ENCODE measurements around the gene CSPG5. TPM values are rescaled to one million over a fixed set of nuclear protein-coding genes. Genes with fewer than 3 reads are reported as not detected.

Gene CSPG5
- total RNA-seq, 4 donors from 2014 or later: 0.82 to 2.9 TPM; not detected in 2

DNA sequence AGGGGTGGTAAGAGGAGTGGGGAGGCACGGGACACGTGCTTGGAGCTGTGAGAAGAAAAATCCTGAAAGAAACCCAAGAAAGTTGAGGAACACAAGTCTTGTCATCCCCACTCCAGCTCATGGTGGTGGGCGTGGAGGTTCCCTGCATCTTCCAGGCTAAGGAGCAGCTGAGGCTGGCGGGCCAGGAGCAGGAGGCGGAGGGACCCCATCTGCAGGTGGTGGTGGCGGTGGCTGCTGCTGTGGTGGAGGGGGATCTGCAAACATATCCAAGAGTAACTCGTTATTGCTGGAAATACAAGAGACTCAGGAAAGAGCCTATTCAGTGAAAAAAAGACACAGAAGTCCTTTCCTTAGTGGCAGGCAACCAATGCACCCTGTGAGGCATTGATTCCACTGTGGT lies 9.4 kb upstream of the CSPG5 start:
- no peak for DNase-seq
- Histone ChIP-seq H3K27ac (no peak overlapping the region), H3K4me3 (no peak overlapping the region), H3K9me3 (no peaks in the 10 kb centered on the region), H3K27me3 (no peaks in the 10 kb centered on the region), H3K36me3 (no peaks in the 10 kb centered on the region), H3K4me1 (no peaks in the 10 kb centered on the region)
- intact Hi-C loops (cut with DNase I; ENCODE audit: low total_unique reads): no loop called here
- no peak for TF ChIP-seq POLR2A (IDR thresholded peaks at IDR 0.05)
- TF ChIP-seq, protein P1, sequence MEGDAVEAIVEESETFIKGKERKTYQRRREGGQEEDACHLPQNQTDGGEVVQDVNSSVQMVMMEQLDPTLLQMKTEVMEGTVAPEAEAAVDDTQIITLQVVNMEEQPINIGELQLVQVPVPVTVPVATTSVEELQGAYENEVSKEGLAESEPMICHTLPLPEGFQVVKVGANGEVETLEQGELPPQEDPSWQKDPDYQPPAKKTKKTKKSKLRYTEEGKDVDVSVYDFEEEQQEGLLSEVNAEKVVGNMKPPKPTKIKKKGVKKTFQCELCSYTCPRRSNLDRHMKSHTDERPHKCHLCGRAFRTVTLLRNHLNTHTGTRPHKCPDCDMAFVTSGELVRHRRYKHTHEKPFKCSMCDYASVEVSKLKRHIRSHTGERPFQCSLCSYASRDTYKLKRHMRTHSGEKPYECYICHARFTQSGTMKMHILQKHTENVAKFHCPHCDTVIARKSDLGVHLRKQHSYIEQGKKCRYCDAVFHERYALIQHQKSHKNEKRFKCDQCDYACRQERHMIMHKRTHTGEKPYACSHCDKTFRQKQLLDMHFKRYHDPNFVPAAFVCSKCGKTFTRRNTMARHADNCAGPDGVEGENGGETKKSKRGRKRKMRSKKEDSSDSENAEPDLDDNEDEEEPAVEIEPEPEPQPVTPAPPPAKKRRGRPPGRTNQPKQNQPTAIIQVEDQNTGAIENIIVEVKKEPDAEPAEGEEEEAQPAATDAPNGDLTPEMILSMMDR (IDR thresholded peaks at IDR 0.05): no peak

DNA sequence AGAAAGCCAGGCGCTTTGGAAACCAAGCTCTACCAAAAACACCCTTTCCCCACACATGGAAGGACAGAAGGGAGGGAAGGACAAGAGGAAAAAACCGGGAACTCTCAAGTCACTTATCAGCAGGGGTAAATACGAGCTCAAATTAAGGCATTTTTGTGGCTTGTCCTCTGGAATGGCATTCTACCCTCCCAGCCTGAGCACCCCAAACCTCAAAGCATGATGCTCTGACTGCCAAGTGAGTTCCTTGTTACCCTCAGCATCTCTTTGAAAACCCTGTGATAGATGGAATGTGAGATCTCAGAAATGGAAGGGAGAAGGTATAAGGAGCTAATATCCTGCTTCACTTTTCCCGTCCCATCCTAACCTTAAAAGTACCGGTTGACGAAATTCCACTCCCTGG lies 8.1 kb upstream of the CSPG5 start:
- Histone ChIP-seq H3K9me3 (no peaks in the 10 kb centered on the region), H3K4me1 (no peaks in the 10 kb centered on the region), H3K27ac (no peak overlapping the region), H3K27me3 (no peaks in the 10 kb centered on the region), H3K36me3 (no peaks in the 10 kb centered on the region), H3K4me3 (no peak overlapping the region)
- TF ChIP-seq, protein P1 (IDR thresholded peaks at IDR 0.05): no peak
- no peak for TF ChIP-seq POLR2A (IDR thresholded peaks at IDR 0.05)
- no peak for DNase-seq
- intact Hi-C loops (cut with DNase I; ENCODE audit: low total_unique reads): no loop called here

DNA sequence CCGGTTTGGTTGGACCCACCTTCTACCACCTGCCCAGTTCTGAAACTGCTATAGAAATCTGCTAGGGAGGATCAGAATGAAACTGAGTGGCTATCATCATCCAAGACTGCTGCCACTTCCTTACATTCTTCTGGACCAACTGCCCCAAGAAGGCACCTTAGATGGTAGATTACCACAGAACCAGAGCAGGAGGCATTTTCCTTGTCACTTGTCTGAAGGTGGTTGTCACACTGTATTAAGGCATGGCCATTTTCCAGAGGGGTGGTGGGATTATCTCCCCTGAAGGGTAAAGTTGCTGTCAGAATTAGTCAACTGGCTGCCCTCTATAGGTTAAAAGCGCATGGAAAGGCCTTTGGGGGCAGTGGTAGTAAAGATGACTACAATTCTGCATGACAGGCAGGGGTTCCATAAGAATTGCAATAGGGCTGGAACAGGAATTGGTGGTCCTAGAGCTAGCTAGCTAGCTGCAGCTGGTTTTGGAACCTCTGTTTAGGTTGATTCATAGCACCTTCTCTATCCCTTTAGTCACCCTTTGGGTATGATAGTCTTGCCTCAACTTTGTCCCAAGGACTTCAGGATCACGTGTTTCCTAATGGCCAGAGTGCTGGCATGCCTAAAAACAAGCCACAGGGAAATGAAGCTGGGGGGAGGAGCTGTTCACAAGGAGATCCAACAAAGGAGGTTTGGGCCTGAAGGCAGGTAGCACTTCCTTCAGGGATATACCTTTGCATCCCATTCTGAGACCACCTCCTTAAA lies 4.8 kb upstream of the CSPG5 start:
- Histone ChIP-seq H3K9me3 (no peaks in the 10 kb centered on the region), H3K4me3 (no peak overlapping the region), H3K27ac (no peak overlapping the region), H3K27me3 (no peaks in the 10 kb centered on the region), H3K4me1 (no peaks in the 10 kb centered on the region), H3K36me3 (no peaks in the 10 kb centered on the region)
- no peak for DNase-seq
- TF ChIP-seq POLR2A (IDR thresholded peaks at IDR 0.05): no peak
- TF ChIP-seq, protein P1 (IDR thresholded peaks at IDR 0.05): no peak
- intact Hi-C loops (cut with DNase I; ENCODE audit: low total_unique reads): no loop called here

DNA sequence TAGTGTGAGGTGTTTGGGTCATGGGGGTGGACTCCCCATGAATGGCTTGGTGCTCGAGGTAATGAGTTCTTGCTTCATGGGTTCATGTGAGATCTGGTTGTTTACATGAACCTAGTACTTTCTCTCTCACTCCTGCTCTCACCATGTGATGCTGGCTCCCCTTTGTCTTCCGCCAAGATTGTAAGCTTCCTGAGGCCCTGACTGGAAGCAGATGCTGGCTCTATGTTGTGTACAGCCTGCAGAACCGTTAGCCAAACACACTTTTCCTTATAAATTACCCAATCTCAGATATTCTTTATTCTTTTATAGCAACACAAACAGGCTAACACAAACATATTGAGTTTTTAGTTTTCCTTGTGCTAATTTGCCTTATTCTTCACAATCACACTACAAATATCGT lies 3.2 kb upstream of the CSPG5 start:
- Histone ChIP-seq H3K4me1 (peaks cover 0 to 6% of the 10 kb centered on the region in 2 donors), H3K4me3 (no peak overlapping the region), H3K27me3 (peaks cover 0 to 11% of the 10 kb centered on the region in 2 donors), H3K9me3 (no peaks in the 10 kb centered on the region), H3K36me3 (no peaks in the 10 kb centered on the region), H3K27ac (no peak overlapping the region)
- TF ChIP-seq, protein P1 (IDR thresholded peaks at IDR 0.05): no peak
- intact Hi-C loops (cut with DNase I; ENCODE audit: low total_unique reads): no loop called here
- no peak for DNase-seq

DNA sequence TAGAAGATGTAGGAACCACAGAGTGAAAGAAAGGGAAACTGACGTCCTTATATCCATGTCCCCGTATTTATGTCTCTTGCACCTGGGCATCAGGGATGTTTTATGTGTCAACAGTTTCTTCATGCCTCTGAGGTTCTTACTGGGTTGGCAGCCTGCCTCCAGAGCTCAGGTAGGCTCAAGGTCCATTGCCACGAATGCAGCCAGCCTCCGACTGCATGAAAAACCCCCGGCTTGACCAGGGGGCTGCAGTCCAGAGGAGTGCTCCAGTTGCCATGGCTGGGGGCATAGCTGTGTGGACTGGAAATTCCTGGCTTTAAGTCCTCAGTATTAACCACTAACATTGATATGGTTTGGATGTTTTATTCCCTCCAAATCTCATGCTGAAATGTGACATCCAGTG lies 2.8 kb upstream of the CSPG5 start:
- peaks cover 0 to 6% of the 10 kb centered on the region in 2 donors for H3K4me1 ChIP-seq
- H3K27ac ChIP-seq: no peak overlapping the region
- no peaks in the 10 kb centered on the region for H3K9me3 ChIP-seq
- no peak overlapping the region for H3K4me3 ChIP-seq
- peaks cover 0 to 14% of the 10 kb centered on the region in 2 donors for H3K27me3 ChIP-seq
- no peak for DNase-seq
- no peak for TF ChIP-seq POLR2A (IDR thresholded peaks at IDR 0.05)
- TF ChIP-seq, protein P1 (IDR thresholded peaks at IDR 0.05): no peak
- no peaks in the 10 kb centered on the region for H3K36me3 ChIP-seq
- intact Hi-C loops (cut with DNase I; ENCODE audit: low total_unique reads): no loop called here

Data from uterus (tissue), 4 donors.